Heart left ventricle (tissue), 13 donors: ENCODE results near the gene TTLL7.

ENCODE experiments used
- CTCF ChIP-seq, 12 donors: fragments of 200-600 bp; sonication (generic) in 4 of 12; IDR thresholded peaks; one replicate each; pipeline versions ENCODE4 v1.5.0 to v1.8.0; 2018 to 2022; ENCODE audit warnings: antibody characterized with exemption in 12 of 12, mild to moderate bottlenecking in 5 of 12
- POLR2A ChIP-seq, 2 donors: fragments of 450-650 bp; IDR thresholded peaks; one replicate each; pipeline ENCODE4 v1.6.1; 2017; ENCODE audit warnings: antibody characterized with exemption in 2 of 2, mild to moderate bottlenecking in 2 of 2, moderate library complexity in 2 of 2
- donor health status: ischemic (EF 13 %, LVEDD 7.1; RV severe dilation, severe dysfunction).
- donor health status: DM: no; HTN: yes; CAD: no.
- donor health status: DM: no; HTN: no; CAD: no.
- donor health status: ischemic (EF 25% LVEDD 6.9; RV normal size, moderate dysfunction).
- donor health status: ischemic (EF 25% LVEDD 5.7; RV mildly dilated, moderate dysfunction).
- donor health status: ischemic (EF 35%, LVEDD 5.7; RV mildly dilated, moderate dysfunction).
- donor health status: nonischemic (EF 11% LVEDD 7.7; RV severe dilation, severe dysfunction).
- donor health status: DM: yes; HTN: yes; CAD: no.
- donor health status: PGD.
- donor health status: ischemic (EF 29% LVEDD 5.4; RV normal size, mild dysfunction).
- donor health status: nonischemic (EF 23%, LVEDD 6.1; RV moderate dilation, normal function).

- TF ChIP-seq CTCF (IDR thresholded peaks at IDR 0.05) (no peak), POLR2A (IDR thresholded peaks at IDR 0.05) (no peak)
These were observed 176.7 kb downstream of the TTLL7 start for GRCh38 chr1:83822208-83822607.
